ENCODE measurements around the gene KLC3.

The KLC3 gene

GRCh38 chr19:45351401-45351952, 10.9 kb downstream of the KLC3 start:
- FAIRE-seq: no peak
- no peak for DNase-seq (ENCODE audit: insufficient read length, low spot score)
- no peak for TF ChIP-seq TAF1 (IDR thresholded peaks at IDR 0.05; ENCODE audit: low read depth, low read length)
- no peak for TF ChIP-seq POLR2AphosphoS5 (IDR thresholded peaks at IDR 0.05; ENCODE audit: low read depth, low read length)
- no peak for TF ChIP-seq SPI1 (IDR thresholded peaks at IDR 0.05; ENCODE audit: low read depth, low read length)
- no peak for TF ChIP-seq POU2F2 (IDR thresholded peaks at IDR 0.05; ENCODE audit: low read depth, low read length)
- no peak for TF ChIP-seq PAX5 (IDR thresholded peaks at IDR 0.05; ENCODE audit: insufficient read depth, low read length, severe bottlenecking)
- TF ChIP-seq POLR2A (IDR thresholded peaks at IDR 0.05; ENCODE audit: low read depth, low read length): no peak

DNA sequence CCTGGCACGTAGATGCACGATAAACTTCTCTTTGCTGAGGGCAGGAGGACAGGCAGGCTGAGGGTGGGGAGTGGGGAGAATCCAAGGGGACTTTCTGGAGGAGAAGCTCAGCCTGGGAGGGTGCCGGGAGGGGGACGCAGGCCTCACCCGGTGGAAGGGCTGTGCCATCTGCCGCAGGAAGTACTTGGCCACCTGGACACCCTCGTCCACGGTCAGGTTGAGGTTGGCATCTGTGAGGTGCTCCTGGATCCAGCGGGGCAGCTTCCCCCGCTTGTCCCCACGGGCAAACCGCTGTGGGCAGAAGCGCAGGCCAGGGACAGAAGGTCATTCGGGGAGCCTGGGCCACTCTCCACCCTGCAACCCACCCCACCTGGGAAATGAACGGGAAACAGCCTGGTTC, 11.5 kb downstream of the KLC3 start:
- no peak for DNase-seq (ENCODE audit: insufficient read length, low spot score)
- FAIRE-seq: no peak
- TF ChIP-seq SPI1 (IDR thresholded peaks at IDR 0.05; ENCODE audit: low read depth, low read length): no peak
- TF ChIP-seq POU2F2 (IDR thresholded peaks at IDR 0.05; ENCODE audit: low read depth, low read length): no peak
- no peak for TF ChIP-seq POLR2A (IDR thresholded peaks at IDR 0.05; ENCODE audit: low read depth, low read length)
- TF ChIP-seq POLR2AphosphoS5 (IDR thresholded peaks at IDR 0.05; ENCODE audit: low read depth, low read length): no peak
- no peak for TF ChIP-seq TAF1 (IDR thresholded peaks at IDR 0.05; ENCODE audit: low read depth, low read length)
- no peak for TF ChIP-seq PAX5 (IDR thresholded peaks at IDR 0.05; ENCODE audit: insufficient read depth, low read length, severe bottlenecking)

GRCh38 chr19:45352471-45352870, 11.9 kb downstream of the KLC3 start:
- TF ChIP-seq POLR2A (IDR thresholded peaks at IDR 0.05; ENCODE audit: low read depth, low read length): no peak
- TF ChIP-seq PAX5 (IDR thresholded peaks at IDR 0.05; ENCODE audit: insufficient read depth, low read length, severe bottlenecking): no peak
- no peak for TF ChIP-seq POU2F2 (IDR thresholded peaks at IDR 0.05; ENCODE audit: low read depth, low read length)
- no peak for TF ChIP-seq SPI1 (IDR thresholded peaks at IDR 0.05; ENCODE audit: low read depth, low read length)
- TF ChIP-seq TAF1 (IDR thresholded peaks at IDR 0.05; ENCODE audit: low read depth, low read length): no peak
- FAIRE-seq (no peak), DNase-seq (ENCODE audit: insufficient read length, low spot score) (peak; percentile 22)

DNA sequence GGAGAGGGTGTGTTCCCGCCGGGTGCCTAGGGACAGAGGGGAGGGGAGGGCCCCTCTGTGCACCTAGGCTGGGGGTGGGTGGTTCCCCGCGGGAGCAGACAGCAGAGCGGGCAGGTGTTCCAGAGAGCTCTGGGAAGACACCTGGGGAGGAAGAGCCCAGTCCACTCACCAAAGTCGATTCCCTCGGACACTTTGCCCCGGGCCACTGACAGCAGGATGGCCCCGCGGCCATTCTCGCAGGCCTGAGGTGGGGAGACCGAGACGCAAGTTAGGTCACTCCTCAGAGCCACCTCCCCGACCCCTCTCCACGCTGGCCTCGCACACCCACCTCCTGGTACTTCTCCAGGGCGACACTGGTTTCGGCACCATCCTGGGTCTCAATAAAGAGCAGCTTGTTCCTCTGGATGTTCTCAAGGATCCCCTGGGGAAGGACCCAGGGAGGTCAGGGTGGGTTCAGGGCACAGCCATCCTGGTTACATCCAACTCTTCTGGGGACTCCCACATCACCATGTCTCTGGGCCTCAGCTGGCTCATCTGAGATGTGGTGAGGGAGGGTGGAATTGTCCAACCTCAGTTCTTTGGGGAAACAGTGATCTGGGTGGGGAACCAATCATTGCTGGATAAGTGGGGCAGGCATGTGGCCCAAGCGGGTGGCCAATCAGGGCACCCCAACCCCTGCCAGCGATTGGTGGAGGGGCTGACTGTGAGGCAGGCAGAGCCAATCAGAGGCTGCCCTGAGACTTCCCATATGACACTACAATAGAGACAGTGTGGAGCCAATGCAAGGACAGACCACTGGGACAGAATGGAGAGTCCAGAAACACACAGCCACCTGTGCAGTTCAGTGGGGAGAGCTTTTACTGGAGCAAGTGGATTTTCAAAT, 12.6 kb downstream of the KLC3 start:
- TF ChIP-seq POLR2AphosphoS5 (IDR thresholded peaks at IDR 0.05; ENCODE audit: low read depth, low read length) (no peak), SPI1 (IDR thresholded peaks at IDR 0.05; ENCODE audit: low read depth, low read length) (no peak), PAX5 (IDR thresholded peaks at IDR 0.05; ENCODE audit: insufficient read depth, low read length, severe bottlenecking) (no peak), TAF1 (IDR thresholded peaks at IDR 0.05; ENCODE audit: low read depth, low read length) (no peak), POLR2A (IDR thresholded peaks at IDR 0.05; ENCODE audit: low read depth, low read length) (no peak), POU2F2 (IDR thresholded peaks at IDR 0.05; ENCODE audit: low read depth, low read length) (no peak)
- DNase-seq (ENCODE audit: insufficient read length, low spot score) (peak; percentile 35), FAIRE-seq (no peak)

GRCh38 chr19:45354241-45354842, 13.8 kb downstream of the KLC3 start:
- FAIRE-seq (no peak), DNase-seq (ENCODE audit: insufficient read length, low spot score) (no peak)
- TF ChIP-seq POLR2AphosphoS5 (IDR thresholded peaks at IDR 0.05; ENCODE audit: low read depth, low read length): no peak

DNA sequence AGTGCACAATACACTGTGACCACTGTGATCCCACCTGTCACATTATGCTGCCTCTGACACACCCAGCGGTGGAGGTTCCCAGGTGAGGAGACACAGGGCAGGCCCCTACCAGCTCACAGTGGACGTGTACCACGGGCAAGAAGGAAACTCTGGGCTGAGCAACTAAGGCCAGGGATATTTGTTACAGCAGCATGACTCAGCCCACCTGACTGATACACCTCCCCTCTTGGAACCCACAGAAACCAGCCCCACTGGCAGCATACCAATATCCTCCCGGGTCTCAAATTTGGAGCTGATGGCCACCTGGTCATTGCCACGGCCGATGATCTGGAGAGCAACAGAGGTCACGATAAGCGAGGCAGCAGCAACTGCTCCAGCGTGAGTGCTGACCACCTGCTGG, 14.9 kb downstream of the KLC3 start:
- no peak for FAIRE-seq
- TF ChIP-seq POLR2AphosphoS5 (IDR thresholded peaks at IDR 0.05; ENCODE audit: low read depth, low read length) (no peak), PAX5 (IDR thresholded peaks at IDR 0.05; ENCODE audit: insufficient read depth, low read length, severe bottlenecking) (no peak), TAF1 (IDR thresholded peaks at IDR 0.05; ENCODE audit: low read depth, low read length) (no peak), POU2F2 (IDR thresholded peaks at IDR 0.05; ENCODE audit: low read depth, low read length) (no peak), SPI1 (IDR thresholded peaks at IDR 0.05; ENCODE audit: low read depth, low read length) (no peak), POLR2A (IDR thresholded peaks at IDR 0.05; ENCODE audit: low read depth, low read length) (no peak)
- no peak for DNase-seq (ENCODE audit: insufficient read length, low spot score)

GRCh38 chr19:45355910-45356309, 15.4 kb downstream of the KLC3 start:
- DNase-seq (ENCODE audit: insufficient read length, low spot score) (no peak), FAIRE-seq (no peak)
- no peak for TF ChIP-seq SPI1 (IDR thresholded peaks at IDR 0.05; ENCODE audit: low read depth, low read length)
- TF ChIP-seq POLR2A (IDR thresholded peaks at IDR 0.05; ENCODE audit: low read depth, low read length): no peak
- no peak for TF ChIP-seq POU2F2 (IDR thresholded peaks at IDR 0.05; ENCODE audit: low read depth, low read length)
- no peak for TF ChIP-seq TAF1 (IDR thresholded peaks at IDR 0.05; ENCODE audit: low read depth, low read length)
- no peak for TF ChIP-seq POLR2AphosphoS5 (IDR thresholded peaks at IDR 0.05; ENCODE audit: low read depth, low read length)
- no peak for TF ChIP-seq PAX5 (IDR thresholded peaks at IDR 0.05; ENCODE audit: insufficient read depth, low read length, severe bottlenecking)

DNA sequence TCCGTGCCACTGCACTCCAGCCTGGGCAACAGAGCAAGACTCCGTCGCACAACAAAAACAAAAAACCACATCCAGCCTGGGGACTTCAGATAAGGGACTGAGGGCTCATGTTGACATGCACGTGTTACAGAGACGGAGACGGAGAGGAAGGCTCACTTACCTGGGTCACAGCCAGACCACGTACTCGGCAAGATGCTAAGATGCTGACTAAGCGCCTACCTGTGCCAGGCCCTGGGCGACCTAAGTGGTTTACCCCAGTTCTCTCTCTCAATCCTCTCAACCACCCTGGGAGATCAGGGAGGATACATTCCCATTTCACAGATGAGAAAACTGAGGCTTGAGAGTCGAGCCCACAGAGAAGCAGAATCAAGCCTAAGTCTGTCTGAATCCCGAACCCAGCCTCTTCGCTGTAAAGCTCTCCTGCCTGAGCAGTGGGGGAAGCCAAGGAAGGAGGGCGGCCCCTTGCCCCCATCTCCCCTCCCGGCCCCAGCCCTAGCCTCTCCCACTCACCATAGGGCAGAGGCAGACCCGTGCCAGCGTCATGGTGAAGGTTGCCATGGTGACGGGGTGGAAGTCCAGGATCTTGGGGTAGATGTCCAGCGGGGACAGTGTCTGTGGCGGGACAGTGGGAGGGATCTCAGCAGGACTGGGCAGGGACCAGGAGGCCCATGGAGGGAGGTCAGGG, 16.4 kb downstream of the KLC3 start:
- no peak for DNase-seq (ENCODE audit: insufficient read length, low spot score)
- no peak for FAIRE-seq
- TF ChIP-seq SPI1 (IDR thresholded peaks at IDR 0.05; ENCODE audit: low read depth, low read length) (no peak), POU2F2 (IDR thresholded peaks at IDR 0.05; ENCODE audit: low read depth, low read length) (no peak), PAX5 (IDR thresholded peaks at IDR 0.05; ENCODE audit: insufficient read depth, low read length, severe bottlenecking) (no peak), POLR2A (IDR thresholded peaks at IDR 0.05; ENCODE audit: low read depth, low read length) (no peak)

- no peak for TF ChIP-seq POU2F2 (IDR thresholded peaks at IDR 0.05; ENCODE audit: low read depth, low read length)
- TF ChIP-seq POLR2AphosphoS5 (IDR thresholded peaks at IDR 0.05; ENCODE audit: low read depth, low read length): no peak
- no peak for TF ChIP-seq POLR2A (IDR thresholded peaks at IDR 0.05; ENCODE audit: low read depth, low read length)
- TF ChIP-seq SPI1 (IDR thresholded peaks at IDR 0.05; ENCODE audit: low read depth, low read length): no peak
- no peak for TF ChIP-seq PAX5 (IDR thresholded peaks at IDR 0.05; ENCODE audit: insufficient read depth, low read length, severe bottlenecking)
- no peak for FAIRE-seq
- DNase-seq (ENCODE audit: insufficient read length, low spot score): no peak
Measured at GRCh38 chr19:45357445-45357783, 16.9 kb downstream of the KLC3 start.

Data from GM12891 (cell line).